Measurements from ENCODE around the gene IL1B. TPM values are rescaled to one million over a fixed set of nuclear protein-coding genes. Genes with fewer than 3 reads are reported as not detected.

IL1B gene
- total and polyA plus RNA-seq, 4 donors, result 0.25 to 3.1 (median 0.76) TPM

GRCh38 chr2:112867701-112868631, 31.4 kb upstream of the IL1B start:
- no peak for DNase-seq (ENCODE audit: low spot score)
- no peak overlapping the region for H3K9ac ChIP-seq (ENCODE audit: low read depth in 1 of 2, low read length in 2 of 2)
- 89% methylated on average over 7 of the region's 7 CpGs for WGBS

GRCh38 chr2:112866128-112866835, 29.7 kb upstream of the IL1B start:
- H3K4me1 ChIP-seq (ENCODE audit: control insufficient read depth in 4 of 4, insufficient read depth in 4 of 4, low read length in 3 of 4), result peaks cover 0 to 6% (median 0%) of the 10 kb centered on the region in 4 donors
- no peak for DNase-seq (ENCODE audit: low spot score)
- no peak overlapping the region for H3K4me3 ChIP-seq (ENCODE audit: low read depth in 1 of 3, low read length in 3 of 3)
- H3K27ac ChIP-seq (ENCODE audit: low read depth in 1 of 2, low read length in 2 of 2), result no peak overlapping the region
- no peaks in the 10 kb centered on the region for H3K27me3 ChIP-seq (ENCODE audit: control insufficient read depth in 4 of 4, insufficient read depth in 4 of 4, low read length in 3 of 4)
- H3K9ac ChIP-seq (ENCODE audit: low read depth in 1 of 2, low read length in 2 of 2), result no peak overlapping the region
- H3K36me3 ChIP-seq (ENCODE audit: control insufficient read depth in 4 of 4, insufficient read depth in 3 of 4, low read depth in 1 of 4, low read length in 3 of 4), result no peaks in the 10 kb centered on the region
- WGBS, result 86% methylated on average over 8 of the region's 8 CpGs
- H3K9me3 ChIP-seq (ENCODE audit: control insufficient read depth in 4 of 4, low read length in 3 of 4), result no peaks in the 10 kb centered on the region
- no peak for TF ChIP-seq JUND (IDR thresholded peaks at IDR 0.05)
- no peak for TF ChIP-seq HNF4A (conservative IDR thresholded peaks at IDR 0.05)
- no peak for TF ChIP-seq SP1 (IDR thresholded peaks at IDR 0.05)
- TF ChIP-seq ATF3 (IDR thresholded peaks at IDR 0.05), result no peak
- no peak for TF ChIP-seq FOXA2 (IDR thresholded peaks at IDR 0.05)
- TF ChIP-seq, protein P1, sequence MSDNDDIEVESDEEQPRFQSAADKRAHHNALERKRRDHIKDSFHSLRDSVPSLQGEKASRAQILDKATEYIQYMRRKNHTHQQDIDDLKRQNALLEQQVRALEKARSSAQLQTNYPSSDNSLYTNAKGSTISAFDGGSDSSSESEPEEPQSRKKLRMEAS (IDR thresholded peaks at IDR 0.05), result no peak
- no peak for TF ChIP-seq NR2F2 (IDR thresholded peaks at IDR 0.05)
- TF ChIP-seq, protein P2, sequence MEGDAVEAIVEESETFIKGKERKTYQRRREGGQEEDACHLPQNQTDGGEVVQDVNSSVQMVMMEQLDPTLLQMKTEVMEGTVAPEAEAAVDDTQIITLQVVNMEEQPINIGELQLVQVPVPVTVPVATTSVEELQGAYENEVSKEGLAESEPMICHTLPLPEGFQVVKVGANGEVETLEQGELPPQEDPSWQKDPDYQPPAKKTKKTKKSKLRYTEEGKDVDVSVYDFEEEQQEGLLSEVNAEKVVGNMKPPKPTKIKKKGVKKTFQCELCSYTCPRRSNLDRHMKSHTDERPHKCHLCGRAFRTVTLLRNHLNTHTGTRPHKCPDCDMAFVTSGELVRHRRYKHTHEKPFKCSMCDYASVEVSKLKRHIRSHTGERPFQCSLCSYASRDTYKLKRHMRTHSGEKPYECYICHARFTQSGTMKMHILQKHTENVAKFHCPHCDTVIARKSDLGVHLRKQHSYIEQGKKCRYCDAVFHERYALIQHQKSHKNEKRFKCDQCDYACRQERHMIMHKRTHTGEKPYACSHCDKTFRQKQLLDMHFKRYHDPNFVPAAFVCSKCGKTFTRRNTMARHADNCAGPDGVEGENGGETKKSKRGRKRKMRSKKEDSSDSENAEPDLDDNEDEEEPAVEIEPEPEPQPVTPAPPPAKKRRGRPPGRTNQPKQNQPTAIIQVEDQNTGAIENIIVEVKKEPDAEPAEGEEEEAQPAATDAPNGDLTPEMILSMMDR (IDR thresholded peaks at IDR 0.05; ENCODE audit: low read depth, low read length, missing input control), result no peak
- TF ChIP-seq REST (IDR thresholded peaks at IDR 0.05), result no peak
- no peak for TF ChIP-seq HNF4G (IDR thresholded peaks at IDR 0.05)
- no peak for TF ChIP-seq YY1 (IDR thresholded peaks at IDR 0.05)
- TF ChIP-seq, protein P3, sequence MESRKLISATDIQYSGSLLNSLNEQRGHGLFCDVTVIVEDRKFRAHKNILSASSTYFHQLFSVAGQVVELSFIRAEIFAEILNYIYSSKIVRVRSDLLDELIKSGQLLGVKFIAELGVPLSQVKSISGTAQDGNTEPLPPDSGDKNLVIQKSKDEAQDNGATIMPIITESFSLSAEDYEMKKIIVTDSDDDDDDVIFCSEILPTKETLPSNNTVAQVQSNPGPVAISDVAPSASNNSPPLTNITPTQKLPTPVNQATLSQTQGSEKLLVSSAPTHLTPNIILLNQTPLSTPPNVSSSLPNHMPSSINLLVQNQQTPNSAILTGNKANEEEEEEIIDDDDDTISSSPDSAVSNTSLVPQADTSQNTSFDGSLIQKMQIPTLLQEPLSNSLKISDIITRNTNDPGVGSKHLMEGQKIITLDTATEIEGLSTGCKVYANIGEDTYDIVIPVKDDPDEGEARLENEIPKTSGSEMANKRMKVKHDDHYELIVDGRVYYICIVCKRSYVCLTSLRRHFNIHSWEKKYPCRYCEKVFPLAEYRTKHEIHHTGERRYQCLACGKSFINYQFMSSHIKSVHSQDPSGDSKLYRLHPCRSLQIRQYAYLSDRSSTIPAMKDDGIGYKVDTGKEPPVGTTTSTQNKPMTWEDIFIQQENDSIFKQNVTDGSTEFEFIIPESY (IDR thresholded peaks at IDR 0.05), result no peak

More at GRCh38 chr2:112867701-112868631, 31.4 kb upstream of the IL1B start:
- no peak overlapping the region for H3K4me3 ChIP-seq (ENCODE audit: low read depth in 1 of 3, low read length in 3 of 3)
- no peaks in the 10 kb centered on the region for H3K36me3 ChIP-seq (ENCODE audit: control insufficient read depth in 4 of 4, insufficient read depth in 3 of 4, low read depth in 1 of 4, low read length in 3 of 4)
- no peaks in the 10 kb centered on the region for H3K27me3 ChIP-seq (ENCODE audit: control insufficient read depth in 4 of 4, insufficient read depth in 4 of 4, low read length in 3 of 4)
- H3K9me3 ChIP-seq (ENCODE audit: control insufficient read depth in 4 of 4, low read length in 3 of 4), result no peaks in the 10 kb centered on the region
- TF ChIP-seq TAF1 (conservative IDR thresholded peaks at IDR 0.05), result no peak
- TF ChIP-seq FOXA2 (IDR thresholded peaks at IDR 0.05), result no peak
- TF ChIP-seq GABPA (IDR thresholded peaks at IDR 0.05 in 1 of 2, conservative IDR thresholded peaks at IDR 0.05 in 1 of 2), result no peak
- TF ChIP-seq REST (IDR thresholded peaks at IDR 0.05), result no peak
- peaks cover 0 to 7% (median 0%) of the 10 kb centered on the region in 4 donors for H3K4me1 ChIP-seq (ENCODE audit: control insufficient read depth in 4 of 4, insufficient read depth in 4 of 4, low read length in 3 of 4)
- no peak overlapping the region for H3K27ac ChIP-seq (ENCODE audit: low read depth in 1 of 2, low read length in 2 of 2)
